ENCODE results near the gene RIMS1. TPM values are rescaled to one million over a fixed set of nuclear protein-coding genes. Genes with fewer than 3 reads are reported as not detected.

RIMS1 gene
- total and polyA plus RNA-seq, 12 donors: 0.06 to 9.2 (median 1.5) TPM; not detected in 2

DNA sequence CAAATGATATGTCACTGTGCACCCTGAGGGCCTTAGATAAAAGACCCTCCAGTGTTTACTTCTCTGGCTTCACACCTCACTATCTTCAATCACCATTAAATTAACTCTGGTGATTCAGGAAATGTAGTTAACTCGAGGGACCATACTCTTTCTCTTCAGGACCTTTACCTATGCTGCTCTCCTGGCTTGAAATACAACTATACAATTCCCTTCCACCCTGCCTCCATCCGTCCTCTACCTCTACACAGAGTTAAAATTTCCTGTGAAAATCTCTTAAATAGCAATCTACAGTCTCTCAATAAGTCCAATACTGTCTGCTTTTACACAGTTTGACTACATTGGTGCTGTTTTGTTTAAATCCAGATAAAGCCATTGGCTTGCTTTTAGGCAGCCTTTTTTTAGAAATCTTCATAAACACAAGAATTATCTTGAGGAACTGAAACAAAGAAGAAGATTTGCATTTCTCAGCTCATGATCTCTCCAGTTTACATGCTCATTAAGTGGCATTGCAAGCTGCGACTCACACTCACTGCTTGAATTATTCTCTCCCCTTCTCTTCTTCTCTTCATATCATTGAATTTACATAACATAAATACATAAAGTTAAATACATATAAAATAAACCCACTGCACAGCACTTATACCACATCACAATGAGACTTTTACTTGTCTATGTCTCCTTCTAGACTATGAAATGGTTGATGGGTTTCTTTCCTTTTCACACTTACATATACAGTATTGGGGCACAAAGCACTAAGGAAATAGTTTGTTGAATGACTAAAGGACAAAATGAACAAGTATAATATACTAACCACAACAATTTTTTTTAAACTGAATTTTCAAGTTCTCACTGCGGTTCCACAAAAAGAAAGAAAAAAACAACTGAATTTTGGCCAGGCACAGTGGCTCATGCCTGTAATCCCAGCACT lies 496.5 kb downstream of the RIMS1 start:
- 39 to 55% (median 51%) methylated on average over 4 of the region's 4 CpGs for WGBS, 4 donors
- Histone ChIP-seq H3K27ac (no peak overlapping the region), H3K27me3 (no peaks in the 10 kb centered on the region), H3K36me3 (replicated peaks in 1 of 2) (no peaks in the 10 kb centered on the region), H3K9me3 (replicated peaks in 1 of 3) (no peaks in the 10 kb centered on the region), H3K4me1 (replicated peaks in 1 of 2) (no peaks in the 10 kb centered on the region), H3K4me3 (no peak overlapping the region)
- no peak for DNase-seq
- TF ChIP-seq POLR2A (IDR thresholded peaks at IDR 0.05) (no peak), CTCF (IDR thresholded peaks at IDR 0.05) (no peak)
- intact Hi-C loops (cut with DNase I): no loop called here

GRCh38 chr6:72386324-72386723 lies 500.0 kb downstream of the RIMS1 start:
- no peaks in the 10 kb centered on the region for H3K9me3 ChIP-seq (replicated peaks in 1 of 3)
- TF ChIP-seq CTCF (IDR thresholded peaks at IDR 0.05): no peak
- TF ChIP-seq POLR2A (IDR thresholded peaks at IDR 0.05): no peak
- H3K27me3 ChIP-seq: no peaks in the 10 kb centered on the region
- H3K4me1 ChIP-seq (replicated peaks in 1 of 2): no peaks in the 10 kb centered on the region
- no peak overlapping the region for H3K4me3 ChIP-seq
- DNase-seq: peak in 1 of 7 donors; percentile 51
- no peaks in the 10 kb centered on the region for H3K36me3 ChIP-seq (replicated peaks in 1 of 2)
- 53 to 67% (median 60%) methylated on average over 8 of the region's 8 CpGs for WGBS, 4 donors
- intact Hi-C loops (cut with DNase I): no loop called here
- no peak overlapping the region for H3K27ac ChIP-seq

DNA sequence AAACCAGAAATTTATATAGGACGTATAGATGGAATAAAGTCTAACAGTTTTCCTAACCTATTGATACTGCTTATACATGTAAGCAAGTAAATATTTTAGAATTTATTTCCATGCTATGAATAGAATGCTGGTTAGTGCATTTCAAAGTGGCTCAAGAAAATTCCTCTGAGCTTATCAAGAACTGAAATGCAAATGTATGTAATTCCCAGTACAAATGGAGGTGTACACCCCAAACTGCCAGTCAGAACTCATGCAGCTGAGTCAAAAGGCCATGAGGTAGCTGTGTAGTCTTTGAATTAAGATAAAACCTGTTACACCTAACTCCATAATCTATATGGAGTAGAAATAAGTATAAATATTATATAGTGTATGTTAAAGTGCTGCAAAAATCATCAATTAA lies 503.3 kb downstream of the RIMS1 start:
- Histone ChIP-seq H3K4me3 (no peak overlapping the region), H3K9me3 (replicated peaks in 1 of 3) (no peaks in the 10 kb centered on the region), H3K27me3 (no peaks in the 10 kb centered on the region), H3K36me3 (replicated peaks in 1 of 2) (no peaks in the 10 kb centered on the region), H3K27ac (no peak overlapping the region), H3K4me1 (replicated peaks in 1 of 2) (no peaks in the 10 kb centered on the region)
- WGBS, 4 donors: 88 to 98% (median 89%) methylated on average over 1 of the region's 1 CpG
- intact Hi-C loops (cut with DNase I): no loop called here
- no peak for DNase-seq
- TF ChIP-seq POLR2A (IDR thresholded peaks at IDR 0.05) (no peak), CTCF (IDR thresholded peaks at IDR 0.05) (no peak)

- Histone ChIP-seq H3K4me1 (replicated peaks in 1 of 2) (no peaks in the 10 kb centered on the region), H3K4me3 (no peak overlapping the region), H3K27ac (no peak overlapping the region), H3K36me3 (replicated peaks in 1 of 2) (no peaks in the 10 kb centered on the region), H3K9me3 (replicated peaks in 1 of 3) (no peaks in the 10 kb centered on the region), H3K27me3 (no peaks in the 10 kb centered on the region)
- intact Hi-C loops (cut with DNase I): no loop called here
- 53 to 69% (median 65%) methylated on average over 4 of the region's 4 CpGs for WGBS, 4 donors
- TF ChIP-seq CTCF (IDR thresholded peaks at IDR 0.05) (no peak), POLR2A (IDR thresholded peaks at IDR 0.05) (no peak)
- no peak for DNase-seq
These were observed 504.2 kb downstream of the RIMS1 start for GRCh38 chr6:72390548-72390947.

Data from adrenal gland (tissue), 12 donors.